Measurements from ENCODE around the gene PRMT7.

DNA sequence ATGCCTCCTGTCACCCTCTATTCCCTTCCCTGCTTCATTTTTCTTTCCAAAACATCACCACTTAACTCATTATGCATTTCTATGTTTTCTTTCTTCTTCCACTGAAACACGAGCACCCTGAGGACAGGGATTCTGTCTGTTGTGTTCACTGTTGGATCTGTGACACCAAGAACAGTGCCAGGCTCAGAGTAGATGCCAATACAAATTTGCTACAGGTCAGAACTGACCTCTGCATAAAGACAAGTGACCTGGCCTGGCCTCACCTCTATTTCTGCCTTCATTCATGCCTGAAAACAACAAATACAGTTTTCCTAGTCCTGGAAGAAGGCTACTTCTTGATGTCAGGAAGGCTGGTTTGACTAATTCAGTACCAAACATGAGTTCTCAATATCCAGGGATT is 92.4 kb downstream of the PRMT7 start:
- TF ChIP-seq, protein P1, sequence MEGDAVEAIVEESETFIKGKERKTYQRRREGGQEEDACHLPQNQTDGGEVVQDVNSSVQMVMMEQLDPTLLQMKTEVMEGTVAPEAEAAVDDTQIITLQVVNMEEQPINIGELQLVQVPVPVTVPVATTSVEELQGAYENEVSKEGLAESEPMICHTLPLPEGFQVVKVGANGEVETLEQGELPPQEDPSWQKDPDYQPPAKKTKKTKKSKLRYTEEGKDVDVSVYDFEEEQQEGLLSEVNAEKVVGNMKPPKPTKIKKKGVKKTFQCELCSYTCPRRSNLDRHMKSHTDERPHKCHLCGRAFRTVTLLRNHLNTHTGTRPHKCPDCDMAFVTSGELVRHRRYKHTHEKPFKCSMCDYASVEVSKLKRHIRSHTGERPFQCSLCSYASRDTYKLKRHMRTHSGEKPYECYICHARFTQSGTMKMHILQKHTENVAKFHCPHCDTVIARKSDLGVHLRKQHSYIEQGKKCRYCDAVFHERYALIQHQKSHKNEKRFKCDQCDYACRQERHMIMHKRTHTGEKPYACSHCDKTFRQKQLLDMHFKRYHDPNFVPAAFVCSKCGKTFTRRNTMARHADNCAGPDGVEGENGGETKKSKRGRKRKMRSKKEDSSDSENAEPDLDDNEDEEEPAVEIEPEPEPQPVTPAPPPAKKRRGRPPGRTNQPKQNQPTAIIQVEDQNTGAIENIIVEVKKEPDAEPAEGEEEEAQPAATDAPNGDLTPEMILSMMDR (IDR thresholded peaks at IDR 0.05): no peak
- TF ChIP-seq, protein P2, sequence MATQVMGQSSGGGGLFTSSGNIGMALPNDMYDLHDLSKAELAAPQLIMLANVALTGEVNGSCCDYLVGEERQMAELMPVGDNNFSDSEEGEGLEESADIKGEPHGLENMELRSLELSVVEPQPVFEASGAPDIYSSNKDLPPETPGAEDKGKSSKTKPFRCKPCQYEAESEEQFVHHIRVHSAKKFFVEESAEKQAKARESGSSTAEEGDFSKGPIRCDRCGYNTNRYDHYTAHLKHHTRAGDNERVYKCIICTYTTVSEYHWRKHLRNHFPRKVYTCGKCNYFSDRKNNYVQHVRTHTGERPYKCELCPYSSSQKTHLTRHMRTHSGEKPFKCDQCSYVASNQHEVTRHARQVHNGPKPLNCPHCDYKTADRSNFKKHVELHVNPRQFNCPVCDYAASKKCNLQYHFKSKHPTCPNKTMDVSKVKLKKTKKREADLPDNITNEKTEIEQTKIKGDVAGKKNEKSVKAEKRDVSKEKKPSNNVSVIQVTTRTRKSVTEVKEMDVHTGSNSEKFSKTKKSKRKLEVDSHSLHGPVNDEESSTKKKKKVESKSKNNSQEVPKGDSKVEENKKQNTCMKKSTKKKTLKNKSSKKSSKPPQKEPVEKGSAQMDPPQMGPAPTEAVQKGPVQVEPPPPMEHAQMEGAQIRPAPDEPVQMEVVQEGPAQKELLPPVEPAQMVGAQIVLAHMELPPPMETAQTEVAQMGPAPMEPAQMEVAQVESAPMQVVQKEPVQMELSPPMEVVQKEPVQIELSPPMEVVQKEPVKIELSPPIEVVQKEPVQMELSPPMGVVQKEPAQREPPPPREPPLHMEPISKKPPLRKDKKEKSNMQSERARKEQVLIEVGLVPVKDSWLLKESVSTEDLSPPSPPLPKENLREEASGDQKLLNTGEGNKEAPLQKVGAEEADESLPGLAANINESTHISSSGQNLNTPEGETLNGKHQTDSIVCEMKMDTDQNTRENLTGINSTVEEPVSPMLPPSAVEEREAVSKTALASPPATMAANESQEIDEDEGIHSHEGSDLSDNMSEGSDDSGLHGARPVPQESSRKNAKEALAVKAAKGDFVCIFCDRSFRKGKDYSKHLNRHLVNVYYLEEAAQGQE (IDR thresholded peaks at IDR 0.05; ENCODE audit: insufficient read depth in 1 of 2, low read depth in 2 of 2, low read length in 1 of 2): no peak
- no peak for TF ChIP-seq POLR2AphosphoS5 (IDR thresholded peaks at IDR 0.05; ENCODE audit: low read depth, low read length)
- no peak for TF ChIP-seq TCF7L2 (IDR thresholded peaks at IDR 0.05; ENCODE audit: low read depth, low read length)
- TF ChIP-seq SIN3A (IDR thresholded peaks at IDR 0.05; ENCODE audit: borderline replicate concordance, insufficient read depth, low read depth, low read length): no peak

Data from Panc1 (cell line).